ENCODE data around the gene NRP1. TPM values are rescaled to one million over a fixed set of nuclear protein-coding genes. Genes with fewer than 3 reads are reported as not detected.

NRP1 gene
- total and polyA plus RNA-seq, 2 donors (not counting 3 experiments of a cell fraction or from before 2014, with no cell fraction given) = 122 to 306 TPM

GRCh38 chr10:33129996-33130386, 204.5 kb downstream of the NRP1 start:
- Histone ChIP-seq H3K4me3 (replicated peaks in 1 of 3; ENCODE audit: insufficient read depth in 1 of 3, low read depth in 1 of 3, low read length in 3 of 3) (no peak overlapping the region), H3K9ac (replicated peaks; ENCODE audit: extremely low read depth, insufficient read depth, low read length) (no peak overlapping the region), H4K20me1 (replicated peaks; ENCODE audit: control insufficient read depth, extremely low read depth, insufficient read depth, low read length) (no peaks in the 10 kb centered on the region), H3K9me3 (replicated peaks; ENCODE audit: control insufficient read depth, insufficient read depth, low read length) (no peaks in the 10 kb centered on the region), H3K27ac (ENCODE audit: insufficient read depth, low read depth, low read length) (no peak overlapping the region), H3K4me2 (ENCODE audit: insufficient read depth, low read length) (no peak overlapping the region), H3K36me3 (ENCODE audit: control insufficient read depth in 2 of 2, extremely low read depth in 1 of 2, insufficient read depth in 2 of 2, low read length in 2 of 2) (no peaks in the 10 kb centered on the region), H3K4me1 (ENCODE audit: control insufficient read depth, extremely low read depth, insufficient read depth, low read length) (peaks cover 20% of the 10 kb centered on the region), H3K27me3 (ENCODE audit: control insufficient read depth in 2 of 2, insufficient read depth in 2 of 2, low read length in 2 of 2) (no peaks in the 10 kb centered on the region), H3K9me1 (replicated peaks; ENCODE audit: control insufficient read depth, extremely low read depth, insufficient read depth, low read length) (no peaks in the 10 kb centered on the region), H3K79me2 (ENCODE audit: control insufficient read depth, insufficient read depth, low read length) (no peaks in the 10 kb centered on the region), H2AFZ (ENCODE audit: low read depth, low read length) (no peak overlapping the region)
- dilution Hi-C loops (cut with MboI; ENCODE audit: extremely low pct_ligation_motif_present, low sequenced_read_pairs) = no loop called here
- BruUV-seq (replicated peaks) = no TSS peak
- DNase-seq (ENCODE audit: low read depth, low spot score) (no peak), FAIRE-seq (no peak)
- POLR2A ChIA-PET = no interaction called here
- TF ChIP-seq GATA2 (IDR thresholded peaks at IDR 0.05; ENCODE audit: insufficient read depth, insufficient read length, low read depth, low read length) (no peak), POLR2A (IDR thresholded peaks at IDR 0.05; ENCODE audit: low read depth, low read length) (no peak), FOS (IDR thresholded peaks at IDR 0.05; ENCODE audit: borderline replicate concordance, insufficient read depth, low read length) (no peak), POLR2AphosphoS5 (IDR thresholded peaks at IDR 0.05; ENCODE audit: insufficient read depth, low read depth, low read length) (no peak), JUN (IDR thresholded peaks at IDR 0.05; ENCODE audit: borderline replicate concordance, insufficient read depth, insufficient read length, low read depth) (no peak), MYC (IDR thresholded peaks at IDR 0.05; ENCODE audit: low read depth, low read length) (no peak), MAX (IDR thresholded peaks at IDR 0.05; ENCODE audit: insufficient read depth, insufficient read length) (no peak)
- CTCF ChIA-PET = interaction anchor here (1.0 kb wide), 1 partner anchor 14 kb away, joined by 3 read pairs; no protein-coding TSS in a partner anchor
- intact Hi-C loops (cut with micrococcal nuclease) = no loop called here

- Histone ChIP-seq H3K79me2 (ENCODE audit: control insufficient read depth, insufficient read depth, low read length) (no peaks in the 10 kb centered on the region), H4K20me1 (replicated peaks; ENCODE audit: control insufficient read depth, extremely low read depth, insufficient read depth, low read length) (no peaks in the 10 kb centered on the region), H3K4me3 (replicated peaks in 1 of 3; ENCODE audit: insufficient read depth in 1 of 3, low read depth in 1 of 3, low read length in 3 of 3) (no peak overlapping the region), H3K9me1 (replicated peaks; ENCODE audit: control insufficient read depth, extremely low read depth, insufficient read depth, low read length) (no peaks in the 10 kb centered on the region), H3K9ac (replicated peaks; ENCODE audit: extremely low read depth, insufficient read depth, low read length) (no peak overlapping the region), H3K9me3 (replicated peaks; ENCODE audit: control insufficient read depth, insufficient read depth, low read length) (no peaks in the 10 kb centered on the region), H3K27ac (ENCODE audit: insufficient read depth, low read depth, low read length) (no peak overlapping the region), H3K4me1 (ENCODE audit: control insufficient read depth, extremely low read depth, insufficient read depth, low read length) (peaks cover 20% of the 10 kb centered on the region), H3K27me3 (ENCODE audit: control insufficient read depth in 2 of 2, insufficient read depth in 2 of 2, low read length in 2 of 2) (no peaks in the 10 kb centered on the region), H2AFZ (ENCODE audit: low read depth, low read length) (no peak overlapping the region), H3K4me2 (ENCODE audit: insufficient read depth, low read length) (no peak overlapping the region), H3K36me3 (ENCODE audit: control insufficient read depth in 2 of 2, extremely low read depth in 1 of 2, insufficient read depth in 2 of 2, low read length in 2 of 2) (no peaks in the 10 kb centered on the region)
- ChIA-PET POLR2A (no interaction called here), CTCF (no interaction called here)
- FAIRE-seq (no peak), DNase-seq (ENCODE audit: low read depth, low spot score) (no peak)
- no TSS peak for BruUV-seq (replicated peaks)
- dilution Hi-C loops (cut with MboI; ENCODE audit: extremely low pct_ligation_motif_present, low sequenced_read_pairs) = no loop called here
- intact Hi-C loops (cut with micrococcal nuclease) = no loop called here
- no peak for TF ChIP-seq EZH2 (IDR thresholded peaks at IDR 0.05; ENCODE audit: borderline replicate concordance, low read depth, low read length, severe bottlenecking)
Observed at GRCh38 chr10:33129141-33129995, 205.1 kb downstream of the NRP1 start.

Measured in endothelial cell of umbilical vein (primary cell).